CD4-positive, alpha-beta T cell (primary cell): ENCODE measurements around the gene ZNF302. TPM values are rescaled to one million over a fixed set of nuclear protein-coding genes. Genes with fewer than 3 reads are reported as not detected.
A peak's percentile ranks its signal among the peaks of the same experiment; 100 is the strongest.

Source experiments
- ATAC-seq: fragments of 200-7000 bp; cut with Tn5 transposase; one replicate; pipeline ENCODE4 v1.10.0; 2022; ENCODE audit warnings: mild to moderate bottlenecking; ENCODE audit not compliant: poor library complexity
- CTCF ChIA-PET: fragments of 350-600 bp; sonication (Branson Sonifier 250); formaldehyde crosslinking; loops from one replicate; lab custom pipeline; 2021; ENCODE audit warnings: antibody characterized with exemption, inconsistent platforms; lab: Charles Lee
- POLR2A ChIA-PET: fragments of 350-600 bp; sonication (Branson Sonifier 250); formaldehyde crosslinking; loops from one replicate; lab custom pipeline; 2021; ENCODE audit warnings: antibody characterized with exemption, inconsistent platforms; lab: Charles Lee
- DNase-seq, 14 experiments: peaks; one replicate each; pipeline ENCODE4 v3.0.0-alpha.2; 2013 to 2020; ENCODE audit warnings: mixed read lengths in 2 of 14
- H3K27ac ChIP-seq, 2 donors: one replicate each; pipeline versions ENCODE4 v1.5.1 to v1.7.0; 2013; ENCODE audit warnings: low read length in 2 of 2, low read depth in 1 of 2, mild to moderate bottlenecking in 1 of 2
- H3K27me3 ChIP-seq, 2 experiments: 1 replicate in 1 of 2; 2 replicates in 1 of 2; pipeline versions ENCODE4 v1.6.1 to v1.7.0; 2013; ENCODE audit warnings: low read length in 2 of 2, control low read depth in 1 of 2, mild to moderate bottlenecking in 1 of 2, moderate library complexity in 1 of 2; ENCODE audit not compliant: insufficient read depth in 2 of 2, control insufficient read depth in 1 of 2
- H3K36me3 ChIP-seq: one replicate; pipeline ENCODE4 v1.6.1; 2013; ENCODE audit warnings: low read length, control low read depth; ENCODE audit not compliant: insufficient read depth
- H3K4me1 ChIP-seq: one replicate; pipeline ENCODE4 v1.6.1; 2013; ENCODE audit warnings: low read length, control low read depth; ENCODE audit not compliant: insufficient read depth
- H3K4me3 ChIP-seq: one replicate; pipeline ENCODE4 v1.5.1; 2013; ENCODE audit warnings: mild to moderate bottlenecking, low read length, moderate library complexity
- H3K9me3 ChIP-seq, 2 experiments: 1 replicate in 1 of 2; 2 replicates in 1 of 2; pipeline versions ENCODE4 v1.6.1 to v1.7.0; 2013; ENCODE audit warnings: low read length in 2 of 2, mild to moderate bottlenecking in 2 of 2, control low read depth in 1 of 2, moderate library complexity in 1 of 2; ENCODE audit not compliant: control insufficient read depth in 1 of 2, insufficient read depth in 1 of 2
- H3K27ac Mint-ChIP-seq: one replicate; pipeline ENCODE4 v1.8.0; 2020; ENCODE audit warnings: mixed read lengths
- H3K27me3 Mint-ChIP-seq: one replicate; pipeline ENCODE4 v1.8.0; 2021; ENCODE audit warnings: mixed read lengths
- H3K36me3 Mint-ChIP-seq: one replicate; pipeline ENCODE4 v1.8.0; 2021; ENCODE audit warnings: low read depth, mixed read lengths
- H3K4me1 Mint-ChIP-seq: one replicate; pipeline ENCODE4 v1.8.0; 2021; ENCODE audit warnings: low read depth, mixed read lengths
- H3K4me3 Mint-ChIP-seq: one replicate; pipeline ENCODE4 v1.8.0; 2020; ENCODE audit warnings: mild to moderate bottlenecking, mixed read lengths
- H3K9me3 Mint-ChIP-seq: one replicate; pipeline ENCODE4 v1.8.0; 2020; ENCODE audit warnings: mixed read lengths
- CTCF ChIP-seq: fragments of 200-600 bp; IDR thresholded peaks from one replicate; pipeline ENCODE4 v1.8.0; 2022; ENCODE audit warnings: antibody characterized with exemption, mild to moderate bottlenecking
- intact Hi-C, 2 experiments: fragments of 100-400 bp; cut with DNase I in 1 of 2; cut with micrococcal nuclease in 1 of 2; formaldehyde crosslinking; loops; one replicate each; pipeline versions ENCODE4 v1.15.1 to v1.9.0; 2023 to 2025; cut with DNase I, micrococcal nuclease
- polyA plus RNA-seq, 2 donors: library from polyadenylated mRNA; unstranded; fragments of 120-200 nt; gene quantifications; one replicate each; pipeline ENCODE4 v1.2.1, GENCODE V29; 2013
- total RNA-seq, 174 experiments: library from RNA in 2 of 174; stranded (reverse) in 2 of 174; gene quantifications; one replicate each; pipeline ENCODE4 v1.2.3 and lab custom pipeline; 2021 to 2026

Gene ZNF302
- total RNA-seq (10 to 100 TPM; 12.2 to 12.9 TPM), total RNA-seq (lab: John Stamatoyannopoulos, UW) (20.5 to 138 (median 58.1) reads per million in 172 experiments)
- polyA plus RNA-seq (2013, experiment 1 of 2), result 31.7 TPM
- polyA plus RNA-seq (2013, experiment 2 of 2), result 17.1 TPM

- H3K36me3 Mint-ChIP-seq, result peaks cover 69% of the 10 kb centered on the region
- Histone ChIP-seq H3K4me1 (peaks cover 23% of the 10 kb centered on the region), H3K4me3 (peak within 1 kb of the TSS; percentile 60), H3K9me3 (peaks cover 0 to 21% of the 10 kb centered on the region in 2 experiments), H3K27me3 (no peaks in the 10 kb centered on the region), H3K27ac (peak within 1 kb of the TSS; percentile 85 to 88), H3K36me3 (peaks cover 33% of the 10 kb centered on the region)
- intact Hi-C loops, result loop anchor here (1.0 to 10.0 kb wide), 9 partner anchors 35 to 505 kb away; partner anchors contain the start of genes ZNF599 (in 2 of the 2), GPI (in 1 of the 2), GRAMD1A (in 1 of the 2) and LSM14A (in 1 of the 2)
- DNase-seq, result peak; percentile 87 to 97 (median 92)
- no peak for TF ChIP-seq CTCF
- H3K9me3 Mint-ChIP-seq, result peaks cover 7% of the 10 kb centered on the region
- peak; percentile 86 for ATAC-seq
- ChIA-PET POLR2A (interaction anchor here (0.7 to 1.8 kb wide), 17 partner anchors 9 to 1811 kb away, joined by 3 to 18 read pairs (median 4); partner anchors contain the start of genes GRAMD1A, LSM14A, ZNF181 and ZNF30), CTCF (interaction anchor here (1.0 to 1.2 kb wide), 2 partner anchors 38 to 56 kb away, joined by 3 to 4 read pairs; no protein-coding TSS in a partner anchor)
- peak within 1 kb of the TSS; percentile 99 for H3K4me3 Mint-ChIP-seq
- H3K27me3 Mint-ChIP-seq, result peaks cover 22% of the 10 kb centered on the region
- H3K4me1 Mint-ChIP-seq, result peaks cover 35% of the 10 kb centered on the region
- peak within 1 kb of the TSS; percentile 99 for H3K27ac Mint-ChIP-seq
Observed at GRCh38 chr19:34677386-34678084, at the start of gene ZNF302. Gene ZNF302 (plus strand): TSS chr19:34677678. CDS start chr19:34678805, 1,127 bp downstream.

GRCh38 chr19:34633802-34634201 lies 43.7 kb upstream of the ZNF302 start:
- Mint-ChIP-seq H3K27me3 (no peaks in the 10 kb centered on the region), H3K36me3 (peaks cover 38% of the 10 kb centered on the region), H3K27ac (no peak overlapping the region), H3K4me1 (no peaks in the 10 kb centered on the region), H3K4me3 (no peak overlapping the region), H3K9me3 (no peaks in the 10 kb centered on the region)
- intact Hi-C loops, result no loop called here
- no peak for TF ChIP-seq CTCF
- Histone ChIP-seq H3K27me3 (no peaks in the 10 kb centered on the region), H3K36me3 (no peaks in the 10 kb centered on the region), H3K4me3 (no peak overlapping the region), H3K9me3 (peaks cover 15 to 19% of the 10 kb centered on the region in 2 experiments), H3K4me1 (no peaks in the 10 kb centered on the region), H3K27ac (no peak overlapping the region)
- ATAC-seq (no peak), DNase-seq (no peak)
- ChIA-PET POLR2A (no interaction called here), CTCF (interaction anchor here (1.1 kb wide), 1 partner anchor 15 kb away, joined by 3 read pairs; no protein-coding TSS in a partner anchor)

- DNase-seq (peak; percentile 8 to 89 (median 52)), ATAC-seq (peak; percentile 48)
- Mint-ChIP-seq H3K27ac (no peak overlapping the region), H3K4me3 (no peak overlapping the region), H3K36me3 (peaks cover 15% of the 10 kb centered on the region), H3K27me3 (no peaks in the 10 kb centered on the region), H3K4me1 (no peaks in the 10 kb centered on the region), H3K9me3 (no peaks in the 10 kb centered on the region)
- POLR2A ChIA-PET, result no interaction called here
- CTCF ChIA-PET, result interaction anchor here (0.6 to 3.4 kb wide), 8 partner anchors 12 to 79 kb away, joined by 3 to 21 read pairs (median 3); partner anchors contain the start of genes SCGB2B2 and ZNF302
- H3K9me3 ChIP-seq, result peaks cover 12 to 14% of the 10 kb centered on the region in 2 experiments
- peak; percentile 81 for TF ChIP-seq CTCF
- H3K27ac ChIP-seq, result no peak overlapping the region
- no peaks in the 10 kb centered on the region for H3K27me3 ChIP-seq
- H3K4me3 ChIP-seq, result no peak overlapping the region
- H3K36me3 ChIP-seq, result no peaks in the 10 kb centered on the region
- no peaks in the 10 kb centered on the region for H3K4me1 ChIP-seq
- intact Hi-C loops, result loop anchor here (1.0 to 5.0 kb wide), 4 partner anchors 24 to 451 kb away; partner anchors contain the start of genes SCGB2B2 (in 1 of the 2) and ZNF302 (in 1 of the 2)
Observed at GRCh38 chr19:34639491-34640085, 37.9 kb upstream of the ZNF302 start.
